K562 (cell line): ENCODE measurements around the gene C15orf62. TPM values are rescaled to one million over a fixed set of nuclear protein-coding genes. Genes with fewer than 3 reads are reported as not detected.

Experiments used
- CC2D1A ChIP-seq: fragments of 450-650 bp; IDR thresholded peaks from 2 replicates; pipeline ENCODE4 v1.6.1; 2017; ENCODE audit warnings: mild to moderate bottlenecking
- CHD1 ChIP-seq: fragments of 200-600 bp; sonication (generic); IDR thresholded peaks from one replicate; pipeline ENCODE4 v1.6.1; 2012; ENCODE audit warnings: mild to moderate bottlenecking, moderate library complexity, low read length, inconsistent platforms
- POLR3G ChIP-seq: IDR thresholded peaks from 2 replicates; pipeline ENCODE4 v1.6.1; 2011; ENCODE audit not compliant: insufficient read length, insufficient replicate concordance; ENCODE audit errors: extremely low read depth
- RAD21 ChIP-seq, 2 experiments: fragments of 250-450 bp in 1 of 2; fragments of 450-650 bp in 1 of 2; sonication (Bioruptor Pico) in 1 of 2; formaldehyde crosslinking in 1 of 2; IDR thresholded peaks in 1 of 2; conservative IDR thresholded peaks in 1 of 2; 2 replicates each; pipeline versions ENCODE4 v1.4.0 to v1.8.0; 2020 to 2022; ENCODE audit warnings: mild to moderate bottlenecking in 2 of 2, moderate library complexity in 1 of 2
- SP1 ChIP-seq: sonication (generic); formaldehyde crosslinking; IDR thresholded peaks from 2 replicates; pipeline ENCODE4 v1.8.1; 2022; ENCODE audit warnings: mild to moderate bottlenecking, missing genetic modification reagents
- ZNF77 ChIP-seq: fragments of 250-450 bp; sonication (Bioruptor Pico); IDR thresholded peaks from 2 replicates; pipeline ENCODE4 v1.5.0; 2020
- polyA plus RNA-seq, 8 experiments: library from polyadenylated mRNA; depleted of rRNA in 4 of 8; stranded (reverse) in 5 of 8; unstranded in 3 of 8; fragments of >200 nt; fragmentation: Nextera tagmentation in 2 of 8; fragmentation: Illumina TruSeq in 1 of 8; extraction: Ambion mirVana in 2 of 8; extraction: Trizol in 1 of 8; gene quantifications; 2 replicates each; pipeline versions ENCODE4 v1.2.1 to v1.2.3, GENCODE V29; 2011 to 2014; ENCODE audit warnings: inconsistent platforms in 1 of 8, missing spikeins in 1 of 8
- total RNA-seq, 7 experiments: library from RNA; depleted of rRNA in 6 of 7; stranded (reverse); fragments of >200 nt in 6 of 7; fragmentation: Illumina TruSeq in 2 of 7; extraction: Trizol in 2 of 7; gene quantifications; 2 replicates each; pipeline versions ENCODE4 v1.2.1 to v1.2.3, GENCODE V29; 2011 to 2021; ENCODE audit warnings: low replicate concordance in 1 of 7
- TF ChIP-seq, protein P1 (sequence below), 2 experiments: fragments of 450-650 bp; IDR thresholded peaks; 2 replicates each; pipeline ENCODE4 v1.6.1; 2018; ENCODE audit warnings: mild to moderate bottlenecking in 2 of 2, low read depth in 1 of 2; ENCODE audit not compliant: partially characterized antibody in 2 of 2
- TF ChIP-seq, protein P2 (sequence below): sonication (generic); formaldehyde crosslinking; IDR thresholded peaks from 2 replicates; pipeline ENCODE4 v1.8.0; 2022; ENCODE audit warnings: mild to moderate bottlenecking, missing genetic modification reagents, borderline replicate concordance
- TF ChIP-seq, protein P3 (sequence below): fragments of 450-650 bp; conservative IDR thresholded peaks from 2 replicates; pipeline ENCODE4 v1.6.1; 2016; ENCODE audit warnings: missing genetic modification characterization, low read depth, mild to moderate bottlenecking, control low read depth, missing compliant biosample characterization

C15orf62 gene
- total and polyA plus RNA-seq, 9 of the 15 experiments (the other 6 are each of a cell fraction or from before 2014, with no cell fraction given), result 0.01 to 0.76 (median 0.30) TPM; not detected in 1

DNA sequence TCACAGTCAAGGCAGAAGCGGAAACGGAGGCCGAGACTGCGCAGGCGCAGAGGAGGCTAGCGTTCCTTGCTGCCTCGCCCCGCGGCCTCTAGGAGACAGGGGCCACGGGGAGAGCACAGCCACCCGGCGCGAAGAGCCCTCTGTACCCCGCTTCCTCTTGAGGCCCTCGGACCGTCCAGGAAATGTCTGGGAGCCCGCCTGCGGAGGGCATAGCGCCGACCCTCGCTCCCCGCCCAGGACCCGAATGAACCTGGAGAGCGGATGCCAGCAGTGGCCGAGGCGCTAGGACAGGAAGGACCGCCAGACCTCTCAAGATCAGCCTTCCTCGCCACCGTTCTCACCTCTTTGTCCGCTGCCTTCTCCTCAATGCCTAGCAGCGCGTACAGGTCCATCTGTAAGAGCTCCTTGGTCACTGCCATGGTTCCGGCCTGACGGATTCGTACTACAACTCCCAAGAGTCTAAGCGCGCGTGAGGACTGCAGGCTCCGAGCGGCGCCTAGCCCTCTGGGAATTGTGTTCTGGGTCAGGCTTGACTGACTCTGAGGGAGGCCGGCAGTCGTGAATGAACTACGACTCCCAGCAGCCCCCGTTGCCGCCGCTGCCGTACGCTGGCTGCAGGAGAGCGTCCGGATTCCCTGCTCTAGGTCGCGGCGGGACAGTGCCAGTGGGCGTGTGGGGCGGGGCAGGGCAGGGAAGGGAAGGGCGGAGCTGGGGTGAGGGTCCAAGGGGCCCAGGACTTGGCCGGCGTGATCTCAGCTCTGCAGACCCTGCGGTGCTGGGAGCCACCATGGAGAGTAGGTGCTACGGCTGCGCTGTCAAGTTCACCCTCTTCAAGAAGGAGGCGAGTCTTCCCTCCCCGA, 37.5 kb downstream of the C15orf62 start, which contains the start of the genes DNAJC17 and ZFYVE19 (continued):
- TF ChIP-seq RAD21 (CRISPR knock-in tag; conservative IDR thresholded peaks at IDR 0.05 in 1 of 2, IDR thresholded peaks at IDR 0.05 in 1 of 2), result no peak
- TF ChIP-seq CHD1, result peak; percentile 58
- TF ChIP-seq, protein P1, sequence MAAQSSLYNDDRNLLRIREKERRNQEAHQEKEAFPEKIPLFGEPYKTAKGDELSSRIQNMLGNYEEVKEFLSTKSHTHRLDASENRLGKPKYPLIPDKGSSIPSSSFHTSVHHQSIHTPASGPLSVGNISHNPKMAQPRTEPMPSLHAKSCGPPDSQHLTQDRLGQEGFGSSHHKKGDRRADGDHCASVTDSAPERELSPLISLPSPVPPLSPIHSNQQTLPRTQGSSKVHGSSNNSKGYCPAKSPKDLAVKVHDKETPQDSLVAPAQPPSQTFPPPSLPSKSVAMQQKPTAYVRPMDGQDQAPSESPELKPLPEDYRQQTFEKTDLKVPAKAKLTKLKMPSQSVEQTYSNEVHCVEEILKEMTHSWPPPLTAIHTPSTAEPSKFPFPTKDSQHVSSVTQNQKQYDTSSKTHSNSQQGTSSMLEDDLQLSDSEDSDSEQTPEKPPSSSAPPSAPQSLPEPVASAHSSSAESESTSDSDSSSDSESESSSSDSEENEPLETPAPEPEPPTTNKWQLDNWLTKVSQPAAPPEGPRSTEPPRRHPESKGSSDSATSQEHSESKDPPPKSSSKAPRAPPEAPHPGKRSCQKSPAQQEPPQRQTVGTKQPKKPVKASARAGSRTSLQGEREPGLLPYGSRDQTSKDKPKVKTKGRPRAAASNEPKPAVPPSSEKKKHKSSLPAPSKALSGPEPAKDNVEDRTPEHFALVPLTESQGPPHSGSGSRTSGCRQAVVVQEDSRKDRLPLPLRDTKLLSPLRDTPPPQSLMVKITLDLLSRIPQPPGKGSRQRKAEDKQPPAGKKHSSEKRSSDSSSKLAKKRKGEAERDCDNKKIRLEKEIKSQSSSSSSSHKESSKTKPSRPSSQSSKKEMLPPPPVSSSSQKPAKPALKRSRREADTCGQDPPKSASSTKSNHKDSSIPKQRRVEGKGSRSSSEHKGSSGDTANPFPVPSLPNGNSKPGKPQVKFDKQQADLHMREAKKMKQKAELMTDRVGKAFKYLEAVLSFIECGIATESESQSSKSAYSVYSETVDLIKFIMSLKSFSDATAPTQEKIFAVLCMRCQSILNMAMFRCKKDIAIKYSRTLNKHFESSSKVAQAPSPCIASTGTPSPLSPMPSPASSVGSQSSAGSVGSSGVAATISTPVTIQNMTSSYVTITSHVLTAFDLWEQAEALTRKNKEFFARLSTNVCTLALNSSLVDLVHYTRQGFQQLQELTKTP (IDR thresholded peaks at IDR 0.05; ENCODE audit: low read depth in 1 of 2, partially characterized antibody in 2 of 2), result peak in 1 of 2 experiments; percentile 98
- peak; percentile 72; the same call in 1 of the 2 replicates for TF ChIP-seq SP1 (CRISPR knock-in tag)
- TF ChIP-seq, protein P2, sequence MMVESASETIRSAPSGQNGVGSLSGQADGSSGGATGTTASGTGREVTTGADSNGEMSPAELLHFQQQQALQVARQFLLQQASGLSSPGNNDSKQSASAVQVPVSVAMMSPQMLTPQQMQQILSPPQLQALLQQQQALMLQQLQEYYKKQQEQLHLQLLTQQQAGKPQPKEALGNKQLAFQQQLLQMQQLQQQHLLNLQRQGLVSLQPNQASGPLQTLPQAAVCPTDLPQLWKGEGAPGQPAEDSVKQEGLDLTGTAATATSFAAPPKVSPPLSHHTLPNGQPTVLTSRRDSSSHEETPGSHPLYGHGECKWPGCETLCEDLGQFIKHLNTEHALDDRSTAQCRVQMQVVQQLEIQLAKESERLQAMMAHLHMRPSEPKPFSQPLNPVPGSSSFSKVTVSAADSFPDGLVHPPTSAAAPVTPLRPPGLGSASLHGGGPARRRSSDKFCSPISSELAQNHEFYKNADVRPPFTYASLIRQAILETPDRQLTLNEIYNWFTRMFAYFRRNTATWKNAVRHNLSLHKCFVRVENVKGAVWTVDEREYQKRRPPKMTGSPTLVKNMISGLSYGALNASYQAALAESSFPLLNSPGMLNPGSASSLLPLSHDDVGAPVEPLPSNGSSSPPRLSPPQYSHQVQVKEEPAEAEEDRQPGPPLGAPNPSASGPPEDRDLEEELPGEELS (CRISPR knock-in tag), result 0 out of 2 replicates have a peak, but pooled peaks have one; percentile 79
- TF ChIP-seq, protein P3, sequence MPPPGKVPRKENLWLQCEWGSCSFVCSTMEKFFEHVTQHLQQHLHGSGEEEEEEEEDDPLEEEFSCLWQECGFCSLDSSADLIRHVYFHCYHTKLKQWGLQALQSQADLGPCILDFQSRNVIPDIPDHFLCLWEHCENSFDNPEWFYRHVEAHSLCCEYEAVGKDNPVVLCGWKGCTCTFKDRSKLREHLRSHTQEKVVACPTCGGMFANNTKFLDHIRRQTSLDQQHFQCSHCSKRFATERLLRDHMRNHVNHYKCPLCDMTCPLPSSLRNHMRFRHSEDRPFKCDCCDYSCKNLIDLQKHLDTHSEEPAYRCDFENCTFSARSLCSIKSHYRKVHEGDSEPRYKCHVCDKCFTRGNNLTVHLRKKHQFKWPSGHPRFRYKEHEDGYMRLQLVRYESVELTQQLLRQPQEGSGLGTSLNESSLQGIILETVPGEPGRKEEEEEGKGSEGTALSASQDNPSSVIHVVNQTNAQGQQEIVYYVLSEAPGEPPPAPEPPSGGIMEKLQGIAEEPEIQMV, result peak; percentile 78; the same call in 1 of the 2 replicates
- no peak for TF ChIP-seq POLR3G
- TF ChIP-seq ZNF77 (CRISPR knock-in tag), result no peak
- TF ChIP-seq CC2D1A, result no peak
